GM12878 (cell line): Measurements from ENCODE around the gene PPP1R36. TPM values are rescaled to one million over a fixed set of nuclear protein-coding genes. Genes with fewer than 3 reads are reported as not detected.
"Not testable (repeated sequence)": the region's sequence is repeated elsewhere in the genome, so short reads cannot be mapped to it uniquely, and the experiment has no call there.

Experiments
- ATAC-seq: fragments of 200-7000 bp; cut with Tn5 transposase; 3 replicates; pipeline ENCODE4 v1.9.1; 2020; ENCODE audit warnings: mild to moderate bottlenecking, moderate library complexity
- BruUV-seq: library from RNA; stranded (reverse); fragments of 400-500 nt; replicated peaks from 2 replicates; lab custom pipeline; 2021; lab: Mats Ljungman, UMichigan
- CTCF ChIA-PET: fragments of 300-600 bp; sonication (Branson Sonifier 250); formaldehyde crosslinking; extraction: SDS; loops from one replicate; lab custom pipeline; 2021; ENCODE audit warnings: inconsistent platforms; lab: Yijun Ruan, JAX
- POLR2A ChIA-PET: fragments of 350-600 bp; formaldehyde crosslinking; extraction: SDS; loops from one replicate; lab custom pipeline; 2021; ENCODE audit warnings: inconsistent platforms; lab: Charles Lee
- RAD21 ChIA-PET: fragments of 300-600 bp; sonication (Branson Sonifier 250); formaldehyde crosslinking; loops from one replicate; lab custom pipeline; 2023; ENCODE audit warnings: antibody characterized with exemption; ENCODE audit not compliant: unreplicated experiment; lab: Charles Lee
- SMC1A ChIA-PET: fragments of 300-600 bp; sonication (Branson Sonifier 250); formaldehyde crosslinking; loops from one replicate; lab custom pipeline; 2023; ENCODE audit not compliant: unreplicated experiment, uncharacterized antibody; lab: Charles Lee
- DNase-seq: peaks from one replicate; pipeline ENCODE4 v3.0.0-alpha.2; 2011; ENCODE audit warnings: low read depth, low spot score
- FAIRE-seq: peaks from 3 replicates; lab custom pipeline; 2011; peaks lifted over from hg19 to GRCh38; lab: Jason Lieb, UNC
- H2AFZ ChIP-seq: 2 replicates; pipeline ENCODE4 v1.6.0; 2011; ENCODE audit warnings: low read depth, low read length, control low read depth; ENCODE audit not compliant: control insufficient read depth
- H3K27ac ChIP-seq: 2 replicates; pipeline ENCODE4 v1.5.1; 2011; ENCODE audit warnings: control low read depth; ENCODE audit not compliant: control insufficient read depth, insufficient read depth
- H3K27me3 ChIP-seq, 2 experiments: replicated peaks in 1 of 2; 2 replicates each; pipeline versions ENCODE4 v1.6.0 to v1.6.1; 2011; ENCODE audit warnings: low read length in 1 of 2; ENCODE audit not compliant: control insufficient read depth in 2 of 2, insufficient read depth in 2 of 2
- H3K36me3 ChIP-seq, 2 experiments: 2 replicates each; pipeline ENCODE4 v1.5.1; 2011; ENCODE audit warnings: low read length in 1 of 2; ENCODE audit not compliant: control insufficient read depth in 2 of 2, insufficient read depth in 2 of 2
- H3K4me1 ChIP-seq: 2 replicates; pipeline ENCODE4 v1.6.1; 2011; ENCODE audit warnings: mild to moderate bottlenecking, low read length, moderate library complexity, mixed read lengths; ENCODE audit not compliant: control insufficient read depth, insufficient read depth
- H3K4me2 ChIP-seq: 2 replicates; pipeline ENCODE4 v1.6.0; 2011; ENCODE audit warnings: control low read depth; ENCODE audit not compliant: control insufficient read depth, insufficient read depth
- H3K4me3 ChIP-seq: fragments of 200-600 bp; sonication (generic); 2 replicates; pipeline ENCODE4 v1.5.1; 2016
- H3K79me2 ChIP-seq: 2 replicates; pipeline ENCODE4 v1.6.0; 2011; ENCODE audit warnings: low read length; ENCODE audit not compliant: control insufficient read depth, insufficient read depth
- H3K9ac ChIP-seq: 2 replicates; pipeline ENCODE4 v1.8.0; 2011; ENCODE audit warnings: low read length, control low read depth, mixed read lengths; ENCODE audit not compliant: control insufficient read depth, insufficient read depth
- H3K9me3 ChIP-seq: replicated peaks from 3 replicates; pipeline ENCODE4 v1.5.1; 2011; ENCODE audit warnings: mild to moderate bottlenecking, low read length; ENCODE audit not compliant: control insufficient read depth, insufficient read depth
- H4K20me1 ChIP-seq: 2 replicates; pipeline ENCODE4 v1.6.0; 2011; ENCODE audit not compliant: control insufficient read depth, insufficient read depth
- SUPT20H ChIP-seq: IDR thresholded peaks from 2 replicates; pipeline ENCODE4 v1.6.1; 2011; ENCODE audit warnings: low read depth, mild to moderate bottlenecking, low read length, moderate library complexity, borderline replicate concordance; ENCODE audit not compliant: control insufficient read depth
- WGBS: methylation state at CpG from one replicate; pipeline ENCODE4 v1.1.6; 2016; ENCODE audit warnings: low lambda C conversion rate; ENCODE audit not compliant: insufficient replicate concordance, insufficient coverage; ENCODE audit errors: missing lambda C conversion rate; 5-methylcytosine and 5-hydroxymethylcytosine counted together
- in situ Hi-C: fragments of 300-500 bp; cut with MboI; formaldehyde crosslinking; loops from 9 replicates; pipeline ENCODE4 v1.14.3; 2018; ENCODE audit warnings: mixed read lengths
- intact Hi-C: fragments of 100-400 bp; cut with micrococcal nuclease; formaldehyde crosslinking; loops from one replicate; pipeline ENCODE4 v1.14.2; 2022; ENCODE audit not compliant: unreplicated experiment
- polyA plus RNA-seq, 11 experiments: library from polyadenylated mRNA; depleted of rRNA in 4 of 11; unstranded in 6 of 11; stranded (reverse) in 5 of 11; fragments of >200 nt; fragmentation: Nextera tagmentation in 4 of 11; fragmentation: Illumina TruSeq in 1 of 11; extraction: Ambion mirVana in 4 of 11; extraction: Trizol in 1 of 11; gene quantifications; 1 replicate in 1 of 11; 2 replicates in 10 of 11; pipeline versions ENCODE4 v1.2.1 to v1.2.3, GENCODE V29; 2011 to 2016; ENCODE audit warnings: inconsistent platforms in 2 of 11, missing spikeins in 2 of 11, low read depth in 1 of 11
- total RNA-seq, 4 experiments: library from RNA; depleted of rRNA in 3 of 4; stranded (reverse); fragments of >200 nt in 3 of 4; fragmentation: Illumina TruSeq in 1 of 4; extraction: Trizol in 1 of 4; gene quantifications; 2 replicates each; pipeline versions ENCODE4 v1.2.1 to v1.2.3, GENCODE V29; 2013 to 2021
- TF ChIP-seq, protein P1 (sequence below): fragments of 450-650 bp; formaldehyde crosslinking; IDR thresholded peaks from 2 replicates; pipeline ENCODE4 v1.4.0; 2022; ENCODE audit warnings: mild to moderate bottlenecking, moderate library complexity
- TF ChIP-seq, protein P2 (sequence below): fragments of 450-650 bp; IDR thresholded peaks from 2 replicates; pipeline ENCODE4 v1.6.1; 2018; ENCODE audit warnings: borderline replicate concordance, mild to moderate bottlenecking; ENCODE audit not compliant: partially characterized antibody

Gene PPP1R36
- total and polyA plus RNA-seq, 10 of the 15 experiments (the other 5 are each of a cell fraction or from before 2014, with no cell fraction given): 0.12 to 0.13 TPM; not detected in 8

DNA sequence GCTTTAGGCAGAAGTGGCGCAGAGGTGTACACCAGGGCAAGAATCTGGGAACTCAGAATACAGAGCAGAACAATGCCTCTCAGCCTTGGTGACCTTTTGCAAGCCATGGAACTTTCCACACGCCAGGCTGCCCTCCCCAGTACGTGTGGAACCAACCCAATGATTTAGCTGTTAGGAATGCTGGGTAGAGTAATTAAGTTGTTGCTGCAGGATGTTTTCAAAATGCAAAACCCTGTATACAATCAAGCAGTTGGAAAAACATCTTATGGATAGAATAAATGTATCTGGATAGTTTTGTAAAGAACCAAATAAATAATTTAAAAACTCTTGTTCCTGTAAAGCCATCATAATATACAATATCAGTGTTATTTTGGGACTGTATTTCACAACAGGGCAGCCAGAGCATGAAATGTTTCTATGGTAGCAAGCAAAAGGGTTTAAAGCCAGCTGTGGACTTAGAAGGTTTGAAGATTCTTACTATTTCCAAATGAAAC is 19.4 kb downstream of the PPP1R36 start (continued):
- TF ChIP-seq, protein P1, sequence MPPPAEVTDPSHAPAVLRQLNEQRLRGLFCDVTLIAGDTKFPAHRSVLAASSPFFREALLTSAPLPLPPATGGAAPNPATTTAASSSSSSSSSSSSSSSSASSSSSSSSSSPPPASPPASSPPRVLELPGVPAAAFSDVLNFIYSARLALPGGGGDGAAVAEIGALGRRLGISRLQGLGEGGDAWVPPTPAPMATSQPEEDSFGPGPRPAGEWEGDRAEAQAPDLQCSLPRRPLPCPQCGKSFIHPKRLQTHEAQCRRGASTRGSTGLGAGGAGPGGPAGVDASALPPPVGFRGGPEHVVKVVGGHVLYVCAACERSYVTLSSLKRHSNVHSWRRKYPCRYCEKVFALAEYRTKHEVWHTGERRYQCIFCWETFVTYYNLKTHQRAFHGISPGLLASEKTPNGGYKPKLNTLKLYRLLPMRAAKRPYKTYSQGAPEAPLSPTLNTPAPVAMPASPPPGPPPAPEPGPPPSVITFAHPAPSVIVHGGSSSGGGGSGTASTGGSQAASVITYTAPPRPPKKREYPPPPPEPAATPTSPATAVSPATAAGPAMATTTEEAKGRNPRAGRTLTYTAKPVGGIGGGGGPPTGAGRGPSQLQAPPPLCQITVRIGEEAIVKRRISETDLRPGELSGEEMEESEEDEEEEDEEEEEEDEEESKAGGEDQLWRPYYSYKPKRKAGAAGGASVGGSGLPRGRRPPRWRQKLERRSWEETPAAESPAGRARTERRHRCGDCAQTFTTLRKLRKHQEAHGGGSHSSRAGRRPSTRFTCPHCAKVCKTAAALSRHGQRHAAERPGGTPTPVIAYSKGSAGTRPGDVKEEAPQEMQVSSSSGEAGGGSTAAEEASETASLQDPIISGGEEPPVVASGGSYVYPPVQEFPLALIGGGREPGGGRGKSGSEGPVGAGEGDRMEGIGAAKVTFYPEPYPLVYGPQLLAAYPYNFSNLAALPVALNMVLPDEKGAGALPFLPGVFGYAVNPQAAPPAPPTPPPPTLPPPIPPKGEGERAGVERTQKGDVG (CRISPR knock-in tag): no peak
- TF ChIP-seq, protein P2, sequence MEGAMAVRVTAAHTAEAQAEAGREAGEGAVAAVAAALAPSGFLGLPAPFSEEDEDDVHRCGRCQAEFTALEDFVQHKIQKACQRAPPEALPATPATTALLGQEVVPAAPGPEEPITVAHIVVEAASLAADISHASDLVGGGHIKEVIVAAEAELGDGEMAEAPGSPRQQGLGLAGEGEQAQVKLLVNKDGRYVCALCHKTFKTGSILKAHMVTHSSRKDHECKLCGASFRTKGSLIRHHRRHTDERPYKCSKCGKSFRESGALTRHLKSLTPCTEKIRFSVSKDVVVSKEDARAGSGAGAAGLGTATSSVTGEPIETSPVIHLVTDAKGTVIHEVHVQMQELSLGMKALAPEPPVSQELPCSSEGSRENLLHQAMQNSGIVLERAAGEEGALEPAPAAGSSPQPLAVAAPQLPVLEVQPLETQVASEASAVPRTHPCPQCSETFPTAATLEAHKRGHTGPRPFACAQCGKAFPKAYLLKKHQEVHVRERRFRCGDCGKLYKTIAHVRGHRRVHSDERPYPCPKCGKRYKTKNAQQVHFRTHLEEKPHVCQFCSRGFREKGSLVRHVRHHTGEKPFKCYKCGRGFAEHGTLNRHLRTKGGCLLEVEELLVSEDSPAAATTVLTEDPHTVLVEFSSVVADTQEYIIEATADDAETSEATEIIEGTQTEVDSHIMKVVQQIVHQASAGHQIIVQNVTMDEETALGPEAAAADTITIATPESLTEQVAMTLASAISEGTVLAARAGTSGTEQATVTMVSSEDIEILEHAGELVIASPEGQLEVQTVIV: no peak
- no peak for TF ChIP-seq SUPT20H

DNA sequence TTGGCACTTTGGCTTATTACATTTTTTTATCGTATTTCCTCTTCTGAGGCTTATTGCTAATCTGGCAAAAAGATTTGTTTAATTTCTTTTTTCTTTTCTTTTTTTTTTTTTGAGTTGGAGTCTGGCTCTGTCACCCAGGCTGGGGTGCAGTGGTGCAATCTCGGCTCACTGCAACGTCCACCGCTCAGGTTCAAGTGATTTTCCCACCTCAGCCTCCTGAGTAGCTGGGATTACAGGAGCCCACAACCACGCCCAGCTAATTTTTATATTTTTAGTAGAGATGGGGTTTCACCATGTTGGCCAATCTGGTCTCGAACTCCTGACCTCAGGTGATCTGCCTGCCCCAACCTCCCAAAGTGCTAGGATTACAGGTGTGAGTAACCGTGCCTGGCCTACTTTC is 19.9 kb downstream of the PPP1R36 start:
- H3K27ac ChIP-seq, CTCF ChIA-PET, DNase-seq, H3K79me2 ChIP-seq, FAIRE-seq, H3K36me3 ChIP-seq, H3K27me3 ChIP-seq, BruUV-seq, H3K9me3 ChIP-seq, H3K4me2 ChIP-seq, intact Hi-C loops, H3K4me3 ChIP-seq, H3K9ac ChIP-seq, H2AFZ ChIP-seq, RAD21 ChIA-PET, ATAC-seq, H3K4me1 ChIP-seq, H4K20me1 ChIP-seq, in situ Hi-C loops: not testable (repeated sequence)
- ChIA-PET POLR2A (interaction anchor here (0.7 kb wide), 1 partner anchor 84 kb away, joined by 3 read pairs; no protein-coding TSS in a partner anchor), SMC1A (interaction anchor here (0.8 kb wide), 1 partner anchor 9 kb away, joined by 3 read pairs; no protein-coding TSS in a partner anchor)
- 47% methylated on average over 6 of the region's 7 CpGs for WGBS
